ENCODE results near the gene ALDH3B1. TPM values are rescaled to one million over a fixed set of nuclear protein-coding genes. Genes with fewer than 3 reads are reported as not detected.
A peak's percentile ranks its signal among the peaks of the same experiment; 100 is the strongest.

Gene ALDH3B1
- total RNA-seq, 1 donor from 2014 or later = 0.35 TPM

GRCh38 chr11:68033708-68034045 is 23.6 kb downstream of the ALDH3B1 start:
- no peaks in the 10 kb centered on the region for H3K9me3 Mint-ChIP-seq
- no peak for DNase-seq (ENCODE audit: low read depth, low spot score)
- TF ChIP-seq, protein P1, sequence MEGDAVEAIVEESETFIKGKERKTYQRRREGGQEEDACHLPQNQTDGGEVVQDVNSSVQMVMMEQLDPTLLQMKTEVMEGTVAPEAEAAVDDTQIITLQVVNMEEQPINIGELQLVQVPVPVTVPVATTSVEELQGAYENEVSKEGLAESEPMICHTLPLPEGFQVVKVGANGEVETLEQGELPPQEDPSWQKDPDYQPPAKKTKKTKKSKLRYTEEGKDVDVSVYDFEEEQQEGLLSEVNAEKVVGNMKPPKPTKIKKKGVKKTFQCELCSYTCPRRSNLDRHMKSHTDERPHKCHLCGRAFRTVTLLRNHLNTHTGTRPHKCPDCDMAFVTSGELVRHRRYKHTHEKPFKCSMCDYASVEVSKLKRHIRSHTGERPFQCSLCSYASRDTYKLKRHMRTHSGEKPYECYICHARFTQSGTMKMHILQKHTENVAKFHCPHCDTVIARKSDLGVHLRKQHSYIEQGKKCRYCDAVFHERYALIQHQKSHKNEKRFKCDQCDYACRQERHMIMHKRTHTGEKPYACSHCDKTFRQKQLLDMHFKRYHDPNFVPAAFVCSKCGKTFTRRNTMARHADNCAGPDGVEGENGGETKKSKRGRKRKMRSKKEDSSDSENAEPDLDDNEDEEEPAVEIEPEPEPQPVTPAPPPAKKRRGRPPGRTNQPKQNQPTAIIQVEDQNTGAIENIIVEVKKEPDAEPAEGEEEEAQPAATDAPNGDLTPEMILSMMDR (conservative IDR thresholded peaks at IDR 0.05) = no peak
- no peak overlapping the region for H3K27ac Mint-ChIP-seq (ENCODE audit: unreplicated experiment)
- H3K36me3 Mint-ChIP-seq (ENCODE audit: low read depth) = no peaks in the 10 kb centered on the region
- H3K27me3 Mint-ChIP-seq (ENCODE audit: low read depth) = no peaks in the 10 kb centered on the region
- H3K4me3 Mint-ChIP-seq = peak overlapping the region; percentile 72
- H3K4me1 Mint-ChIP-seq = peaks cover 26% of the 10 kb centered on the region

DNA sequence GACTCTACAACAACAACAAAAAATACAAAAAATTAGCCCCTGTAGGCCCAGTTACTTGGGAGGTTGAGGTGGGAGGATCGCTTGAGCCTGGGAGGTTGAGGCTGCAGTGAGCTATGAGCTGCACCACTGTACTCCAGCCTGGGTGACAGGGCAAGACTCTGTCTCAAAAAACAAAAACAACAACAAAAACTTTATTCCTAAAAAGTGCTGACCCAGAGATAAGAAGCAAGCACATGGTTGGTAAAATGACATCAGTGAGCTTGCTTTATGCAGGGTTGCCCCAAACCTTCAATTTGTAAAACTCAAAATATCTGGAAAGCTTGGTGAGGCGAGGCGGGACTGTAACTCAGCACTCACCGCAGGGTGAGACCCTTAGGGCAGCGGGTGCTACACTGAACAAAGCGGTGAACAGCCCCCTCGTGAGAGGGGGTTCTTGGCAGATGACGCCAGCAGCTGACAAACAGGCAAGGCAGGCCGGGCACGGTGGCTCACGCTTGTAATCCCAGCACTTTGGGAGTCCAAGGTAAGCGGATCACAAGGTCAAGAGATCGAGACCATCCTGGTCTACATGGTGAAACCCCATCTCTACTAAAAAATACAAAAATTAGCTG is 25.2 kb downstream of the ALDH3B1 start:
- peak overlapping the region; percentile 23 for H3K4me3 Mint-ChIP-seq
- H3K27me3 Mint-ChIP-seq (ENCODE audit: low read depth) = no peaks in the 10 kb centered on the region
- no peaks in the 10 kb centered on the region for H3K36me3 Mint-ChIP-seq (ENCODE audit: low read depth)
- TF ChIP-seq, protein P1 (conservative IDR thresholded peaks at IDR 0.05) = no peak
- peaks cover 19% of the 10 kb centered on the region for H3K4me1 Mint-ChIP-seq
- H3K27ac Mint-ChIP-seq (ENCODE audit: unreplicated experiment) = peak overlapping the region; percentile 62
- no peaks in the 10 kb centered on the region for H3K9me3 Mint-ChIP-seq
- no peak for DNase-seq (ENCODE audit: low read depth, low spot score)

DNA sequence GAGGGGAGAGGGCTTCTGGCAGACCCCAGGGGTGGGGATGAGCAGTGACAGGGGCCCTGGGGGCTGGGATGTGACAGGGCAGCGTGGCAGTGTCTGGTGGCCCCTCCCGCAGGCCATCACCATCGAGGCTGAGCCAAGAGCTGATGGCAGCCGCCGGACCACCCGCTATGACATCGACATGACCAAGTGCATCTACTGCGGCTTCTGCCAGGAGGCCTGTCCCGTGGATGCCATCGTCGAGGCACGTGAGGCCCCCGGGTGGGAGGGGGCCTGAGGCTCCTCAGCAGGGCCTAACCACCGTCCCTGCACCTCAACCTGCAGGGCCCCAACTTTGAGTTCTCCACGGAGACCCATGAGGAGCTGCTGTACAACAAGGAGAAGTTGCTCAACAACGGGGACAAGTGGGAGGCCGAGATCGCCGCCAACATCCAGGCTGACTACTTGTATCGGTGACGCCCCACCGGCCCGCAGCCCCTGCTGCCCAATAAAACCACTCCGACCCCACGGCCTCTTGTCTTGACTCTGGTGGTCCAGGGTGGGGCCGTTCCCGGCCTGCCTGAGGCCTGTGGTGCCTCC is 26.1 kb downstream of the ALDH3B1 start:
- Mint-ChIP-seq H3K27ac (ENCODE audit: unreplicated experiment) (no peak overlapping the region), H3K4me1 (peaks cover 12% of the 10 kb centered on the region), H3K4me3 (no peak overlapping the region), H3K27me3 (ENCODE audit: low read depth) (no peaks in the 10 kb centered on the region), H3K36me3 (ENCODE audit: low read depth) (no peaks in the 10 kb centered on the region), H3K9me3 (no peaks in the 10 kb centered on the region)
- TF ChIP-seq, protein P1 (conservative IDR thresholded peaks at IDR 0.05) = no peak
- no peak for DNase-seq (ENCODE audit: low read depth, low spot score)

DNA sequence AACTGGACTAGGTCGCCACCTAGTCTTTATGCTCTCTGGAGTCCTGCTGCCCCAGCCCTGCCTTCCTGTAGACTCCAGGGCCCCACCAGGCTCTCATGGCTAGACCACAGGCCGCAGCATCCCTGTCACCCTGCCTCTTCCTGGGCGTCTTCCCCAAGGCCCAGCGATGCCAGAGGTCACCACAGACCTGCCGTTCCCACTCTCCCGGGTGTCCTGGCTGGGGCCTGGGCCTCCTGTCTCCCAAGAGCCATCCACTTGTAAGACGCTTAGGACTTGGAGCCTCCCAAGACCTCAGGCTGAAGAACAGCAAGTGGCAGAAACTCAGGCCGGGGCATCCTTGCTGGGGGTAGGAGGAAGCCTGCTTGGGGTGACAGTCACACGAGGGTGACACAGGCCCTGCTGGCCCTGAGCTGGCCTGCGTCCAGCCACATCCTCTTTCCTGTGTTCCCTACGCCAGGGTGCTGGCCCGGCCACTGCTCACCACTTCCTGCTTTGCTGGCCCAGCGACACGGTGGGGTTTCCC is 26.7 kb downstream of the ALDH3B1 start:
- Mint-ChIP-seq H3K4me3 (peak overlapping the region; percentile 49), H3K36me3 (ENCODE audit: low read depth) (no peaks in the 10 kb centered on the region), H3K27me3 (ENCODE audit: low read depth) (no peaks in the 10 kb centered on the region), H3K9me3 (no peaks in the 10 kb centered on the region), H3K4me1 (peaks cover 8% of the 10 kb centered on the region), H3K27ac (ENCODE audit: unreplicated experiment) (no peak overlapping the region)
- TF ChIP-seq, protein P1 (conservative IDR thresholded peaks at IDR 0.05) = no peak
- DNase-seq (ENCODE audit: low read depth, low spot score) = no peak

- H3K9me3 Mint-ChIP-seq = no peaks in the 10 kb centered on the region
- H3K36me3 Mint-ChIP-seq (ENCODE audit: low read depth) = no peaks in the 10 kb centered on the region
- TF ChIP-seq, protein P1 (conservative IDR thresholded peaks at IDR 0.05) = no peak
- DNase-seq (ENCODE audit: low read depth, low spot score) = no peak
- peak overlapping the region; percentile 49 for H3K4me3 Mint-ChIP-seq
- no peaks in the 10 kb centered on the region for H3K27me3 Mint-ChIP-seq (ENCODE audit: low read depth)
- no peak overlapping the region for H3K27ac Mint-ChIP-seq (ENCODE audit: unreplicated experiment)
- H3K4me1 Mint-ChIP-seq = peaks cover 6% of the 10 kb centered on the region
Measured at GRCh38 chr11:68037411-68038225, 27.5 kb downstream of the ALDH3B1 start.
